HepG2 (cell line): ENCODE data around the gene CEBPG. TPM values are rescaled to one million over a fixed set of nuclear protein-coding genes. Genes with fewer than 3 reads are reported as not detected.

Source experiments
- ATAC-seq: fragments of 200-7000 bp; cut with Tn5 transposase; 3 replicates; pipeline ENCODE4 v1.9.1; 2020; ENCODE audit warnings: mild to moderate bottlenecking, moderate library complexity
- BruUV-seq: library from RNA; stranded (reverse); fragments of 400-500 nt; replicated peaks from 2 replicates; lab custom pipeline; 2021; lab: Mats Ljungman, UMichigan
- CTCF ChIA-PET: fragments of 300-600 bp; formaldehyde crosslinking; extraction: SDS; loops from one replicate; lab custom pipeline; 2021; ENCODE audit warnings: low total read pairs, inconsistent platforms, low intra/inter-chr PET ratio; lab: Yijun Ruan, JAX
- POLR2A ChIA-PET: fragments of 350-600 bp; sonication (Branson Sonifier 250); formaldehyde crosslinking; loops from one replicate; lab custom pipeline; 2020; ENCODE audit warnings: antibody characterized with exemption, inconsistent platforms; lab: Yijun Ruan, JAX
- DNase-seq: peaks from one replicate; pipeline ENCODE4 v3.0.0-alpha.2; 2015; ENCODE audit warnings: low spot score
- FAIRE-seq: peaks from 3 replicates; lab custom pipeline; 2011; peaks lifted over from hg19 to GRCh38; lab: Jason Lieb, UNC
- H2AFZ ChIP-seq: one replicate; pipeline ENCODE4 v1.6.1; 2011; ENCODE audit warnings: low read length, inconsistent platforms
- H3K27ac ChIP-seq: fragments of 300-600 bp; 3 replicates; pipeline ENCODE4 v1.8.0; 2011; ENCODE audit warnings: mixed run types, mild to moderate bottlenecking, mixed read lengths, low read length, inconsistent platforms; ENCODE audit not compliant: insufficient read depth; ENCODE audit errors: extremely low read length
- H3K27me3 ChIP-seq, 2 experiments: fragments of 200-600 bp in 1 of 2; 2 replicates in 1 of 2; 3 replicates in 1 of 2; pipeline versions ENCODE4 v1.6.0 to v1.8.0; 2011; ENCODE audit warnings: low read length in 2 of 2, mild to moderate bottlenecking in 2 of 2, moderate library complexity in 2 of 2, inconsistent platforms in 1 of 2; ENCODE audit not compliant: insufficient read depth in 2 of 2, control insufficient read depth in 1 of 2
- H3K36me3 ChIP-seq, 2 experiments: fragments of 200-600 bp in 1 of 2; replicated peaks in 1 of 2; 2 replicates in 1 of 2; 3 replicates in 1 of 2; pipeline versions ENCODE4 v1.5.1 to v1.8.0; 2011; ENCODE audit warnings: low read length in 2 of 2, inconsistent platforms in 1 of 2; ENCODE audit not compliant: insufficient read depth in 2 of 2, control insufficient read depth in 1 of 2
- H3K4me1 ChIP-seq: 2 replicates; pipeline ENCODE4 v1.5.1; 2012; ENCODE audit warnings: low read length, inconsistent platforms; ENCODE audit not compliant: insufficient read depth
- H3K4me2 ChIP-seq: 2 replicates; pipeline ENCODE4 v1.6.0; 2011; ENCODE audit warnings: low read depth, low read length, inconsistent platforms
- H3K4me3 ChIP-seq, 3 experiments: fragments of 200-600 bp in 1 of 3; sonication (generic), shearing (Covaris generic) in 1 of 3; replicated peaks in 1 of 3; 2 replicates each; pipeline ENCODE4 v1.5.1; 2011 to 2016; ENCODE audit warnings: low read length in 3 of 3, inconsistent platforms in 2 of 3, low read depth in 2 of 3, mild to moderate bottlenecking in 2 of 3, control low read depth in 1 of 3, mixed read lengths in 1 of 3; ENCODE audit not compliant: insufficient read depth in 1 of 3
- H3K79me2 ChIP-seq: one replicate; pipeline ENCODE4 v1.6.1; 2011; ENCODE audit warnings: low read length, inconsistent platforms; ENCODE audit not compliant: insufficient read depth
- H3K9ac ChIP-seq: 2 replicates; pipeline ENCODE4 v1.6.0; 2011; ENCODE audit warnings: mild to moderate bottlenecking, low read depth, low read length, inconsistent platforms; ENCODE audit not compliant: insufficient read depth
- H3K9me3 ChIP-seq: 2 replicates; pipeline ENCODE4 v1.5.1; 2012; ENCODE audit warnings: mild to moderate bottlenecking, low read length
- H4K20me1 ChIP-seq: 2 replicates; pipeline ENCODE4 v1.6.0; 2011; ENCODE audit warnings: inconsistent platforms, mild to moderate bottlenecking, low read length, moderate library complexity; ENCODE audit not compliant: insufficient read depth
- CTCF ChIP-seq: sonication (generic); formaldehyde crosslinking; IDR thresholded peaks from 2 replicates; pipeline ENCODE4 v1.5.0; 2020; ENCODE audit warnings: mild to moderate bottlenecking, missing genetic modification reagents, moderate library complexity
- HBP1 ChIP-seq: IDR thresholded peaks from 2 replicates; pipeline ENCODE4 v1.6.1; 2016; ENCODE audit warnings: low read depth, control low read depth
- SATB2 ChIP-seq: sonication (generic); formaldehyde crosslinking; IDR thresholded peaks from 2 replicates; pipeline ENCODE4 v1.5.0; 2020; ENCODE audit warnings: missing genetic modification reagents
- ZNF713 ChIP-seq: sonication (generic); formaldehyde crosslinking; IDR thresholded peaks from 2 replicates; pipeline ENCODE4 v1.4.0; 2020; ENCODE audit warnings: mild to moderate bottlenecking, missing genetic modification reagents
- WGBS: methylation state at CpG from one replicate; pipeline ENCODE4 v1.1.6; 2017; ENCODE audit warnings: low lambda C conversion rate; 5-methylcytosine and 5-hydroxymethylcytosine counted together
- in situ Hi-C: cut with HindIII; loops from 2 replicates; pipeline ENCODE4 v1.10.0; 2017; ENCODE audit warnings: low pct_unique_long_range_greater_than_20kb; ENCODE audit not compliant: extremely low pct_ligation_motif_present
- intact Hi-C: fragments of 100-400 bp; cut with micrococcal nuclease; formaldehyde crosslinking; loops from one replicate; pipeline ENCODE4 v1.10.0; 2022; ENCODE audit not compliant: unreplicated experiment
- polyA plus RNA-seq, 8 experiments: library from polyadenylated mRNA; depleted of rRNA in 3 of 8; stranded (reverse) in 7 of 8; unstranded in 1 of 8; fragments of >200 nt; fragmentation: Illumina TruSeq in 4 of 8; extraction: Trizol in 4 of 8; gene quantifications; 2 replicates each; pipeline versions ENCODE4 v1.2.1 to v1.2.3, GENCODE V29; 2011 to 2016; ENCODE audit warnings: low read depth in 4 of 8, missing spikeins in 1 of 8, mixed read lengths in 1 of 8; ENCODE audit not compliant: insufficient read depth in 1 of 8
- total RNA-seq, 5 experiments: library from RNA; depleted of rRNA; stranded (reverse); fragments of >200 nt; fragmentation: Illumina TruSeq; extraction: Trizol; gene quantifications; 2 replicates each; pipeline ENCODE4 v1.2.3, GENCODE V29; 2016; ENCODE audit warnings: low read depth in 1 of 5
- TF ChIP-seq, protein P1 (sequence below): sonication (generic); formaldehyde crosslinking; IDR thresholded peaks from 2 replicates; pipeline ENCODE4 v1.9.0; 2021; ENCODE audit warnings: missing genetic modification reagents, borderline replicate concordance
- TF ChIP-seq, protein P2 (sequence below): sonication (generic); formaldehyde crosslinking; IDR thresholded peaks from 2 replicates; pipeline ENCODE4 v1.4.0; 2020; ENCODE audit warnings: mild to moderate bottlenecking, missing genetic modification reagents

Gene CEBPG
- total and polyA plus RNA-seq, 2 of the 13 experiments (the other 11 are each of a cell fraction or from before 2014, with no cell fraction given) = 25.7 to 34.3 TPM

- H3K4me2 ChIP-seq = no peak overlapping the region
- ATAC-seq = no peak
- 92% methylated on average over 19 of the region's 22 CpGs for WGBS
- no peaks in the 10 kb centered on the region for H3K36me3 ChIP-seq
- no peak for DNase-seq
- ChIA-PET POLR2A (no interaction called here), CTCF (no interaction called here)
- in situ Hi-C loops = loop anchor here (5.0 kb wide), 1 partner anchor 344 kb away; no protein-coding TSS in a partner anchor
- no peak for TF ChIP-seq SATB2 (CRISPR knock-in tag)
- TF ChIP-seq CTCF = 0 out of 2 replicates have a peak, but pooled peaks have one; percentile 6
- TF ChIP-seq HBP1 (CRISPR knock-in tag) = no peak
- TF ChIP-seq, protein P1, sequence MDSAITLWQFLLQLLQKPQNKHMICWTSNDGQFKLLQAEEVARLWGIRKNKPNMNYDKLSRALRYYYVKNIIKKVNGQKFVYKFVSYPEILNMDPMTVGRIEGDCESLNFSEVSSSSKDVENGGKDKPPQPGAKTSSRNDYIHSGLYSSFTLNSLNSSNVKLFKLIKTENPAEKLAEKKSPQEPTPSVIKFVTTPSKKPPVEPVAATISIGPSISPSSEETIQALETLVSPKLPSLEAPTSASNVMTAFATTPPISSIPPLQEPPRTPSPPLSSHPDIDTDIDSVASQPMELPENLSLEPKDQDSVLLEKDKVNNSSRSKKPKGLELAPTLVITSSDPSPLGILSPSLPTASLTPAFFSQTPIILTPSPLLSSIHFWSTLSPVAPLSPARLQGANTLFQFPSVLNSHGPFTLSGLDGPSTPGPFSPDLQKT (CRISPR knock-in tag) = no peak
- TF ChIP-seq, protein P2, sequence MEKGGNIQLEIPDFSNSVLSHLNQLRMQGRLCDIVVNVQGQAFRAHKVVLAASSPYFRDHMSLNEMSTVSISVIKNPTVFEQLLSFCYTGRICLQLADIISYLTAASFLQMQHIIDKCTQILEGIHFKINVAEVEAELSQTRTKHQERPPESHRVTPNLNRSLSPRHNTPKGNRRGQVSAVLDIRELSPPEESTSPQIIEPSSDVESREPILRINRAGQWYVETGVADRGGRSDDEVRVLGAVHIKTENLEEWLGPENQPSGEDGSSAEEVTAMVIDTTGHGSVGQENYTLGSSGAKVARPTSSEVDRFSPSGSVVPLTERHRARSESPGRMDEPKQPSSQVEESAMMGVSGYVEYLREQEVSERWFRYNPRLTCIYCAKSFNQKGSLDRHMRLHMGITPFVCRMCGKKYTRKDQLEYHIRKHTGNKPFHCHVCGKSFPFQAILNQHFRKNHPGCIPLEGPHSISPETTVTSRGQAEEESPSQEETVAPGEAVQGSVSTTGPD (CRISPR knock-in tag) = no peak
- no peak for TF ChIP-seq ZNF713 (CRISPR knock-in tag)
- H3K4me3 ChIP-seq = no peak overlapping the region
- no peaks in the 10 kb centered on the region for H4K20me1 ChIP-seq
- no peak overlapping the region for H3K27ac ChIP-seq
- H3K79me2 ChIP-seq = no peaks in the 10 kb centered on the region
- H3K9me3 ChIP-seq = no peaks in the 10 kb centered on the region
- no peaks in the 10 kb centered on the region for H3K27me3 ChIP-seq
- no peak overlapping the region for H2AFZ ChIP-seq
- no TSS peak for BruUV-seq
- FAIRE-seq = no peak
- H3K9ac ChIP-seq = no peak overlapping the region
- intact Hi-C loops = no loop called here
- H3K4me1 ChIP-seq = no peaks in the 10 kb centered on the region
Observed at GRCh38 chr19:33427801-33428626, 54.5 kb downstream of the CEBPG start.
